DOHH2 (cell line): Measurements from ENCODE around the gene CALCR.

Experiments
- H3F3A ChIP-seq: fragments of 200-600 bp; sonication (generic), shearing (Covaris generic); 2 replicates; pipeline ENCODE4 v1.6.0; 2016; ENCODE audit warnings: antibody characterized with exemption, mild to moderate bottlenecking; ENCODE audit not compliant: control insufficient read depth, insufficient read depth
- H3K27ac ChIP-seq: fragments of 200-600 bp; sonication (generic); 2 replicates; pipeline ENCODE4 v1.5.1; 2014; ENCODE audit warnings: low read depth, mild to moderate bottlenecking, low read length, moderate library complexity
- H3K27me3 ChIP-seq: fragments of 200-600 bp; sonication (generic); 2 replicates; pipeline ENCODE4 v1.6.1; 2014; ENCODE audit warnings: mild to moderate bottlenecking, low read length, mixed read lengths; ENCODE audit not compliant: control insufficient read depth
- H3K36me3 ChIP-seq: fragments of 200-600 bp; sonication (generic); 2 replicates; pipeline ENCODE4 v1.6.1; 2014; ENCODE audit warnings: mild to moderate bottlenecking, low read length, moderate library complexity, mixed read lengths; ENCODE audit not compliant: control insufficient read depth
- H3K4me1 ChIP-seq: fragments of 200-600 bp; sonication (generic); 2 replicates; pipeline ENCODE4 v1.6.1; 2014; ENCODE audit warnings: mild to moderate bottlenecking, low read length, mixed read lengths; ENCODE audit not compliant: control insufficient read depth
- H3K4me2 ChIP-seq: fragments of 200-600 bp; sonication (generic); 2 replicates; pipeline ENCODE4 v1.6.0; 2014; ENCODE audit warnings: mild to moderate bottlenecking, low read length, moderate library complexity
- H3K4me3 ChIP-seq: fragments of 200-600 bp; sonication (generic); 2 replicates; pipeline ENCODE4 v1.5.1; 2014; ENCODE audit warnings: mild to moderate bottlenecking, low read length, mixed read lengths
- H3K79me2 ChIP-seq: fragments of 200-600 bp; sonication (generic); 2 replicates; pipeline ENCODE4 v1.6.1; 2014; ENCODE audit warnings: mild to moderate bottlenecking, low read length, mixed read lengths; ENCODE audit not compliant: control insufficient read depth
- H3K9me2 ChIP-seq: fragments of 200-600 bp; sonication (generic); replicated peaks from 2 replicates; pipeline ENCODE4 v1.6.1; 2014; ENCODE audit warnings: mild to moderate bottlenecking, low read length, mixed read lengths; ENCODE audit not compliant: control insufficient read depth
- H3K9me3 ChIP-seq: fragments of 200-600 bp; sonication (generic); 2 replicates; pipeline ENCODE4 v1.6.1; 2014; ENCODE audit warnings: antibody characterized with exemption, low read length, mixed read lengths; ENCODE audit not compliant: control insufficient read depth, insufficient read depth
- H4K20me1 ChIP-seq: fragments of 200-600 bp; sonication (generic); 2 replicates; pipeline ENCODE4 v1.6.0; 2014; ENCODE audit warnings: low read depth, mild to moderate bottlenecking, antibody characterized with exemption, low read length, moderate library complexity; ENCODE audit not compliant: control insufficient read depth, insufficient read depth
- EZH2phosphoT487 ChIP-seq: fragments of 200-600 bp; sonication (generic); IDR thresholded peaks from 2 replicates; pipeline ENCODE4 v1.6.1; 2017; ENCODE audit warnings: borderline replicate concordance, mild to moderate bottlenecking, antibody characterized with exemption, low read length, moderate library complexity, mixed read lengths
- TF ChIP-seq, protein P1 (sequence below): fragments of 200-600 bp; sonication (generic); IDR thresholded peaks from one replicate; pipeline ENCODE4 v1.5.1; 2014; ENCODE audit warnings: antibody characterized with exemption, mild to moderate bottlenecking, low read depth, low read length; ENCODE audit not compliant: poor library complexity, severe bottlenecking

Gene CALCR

DNA sequence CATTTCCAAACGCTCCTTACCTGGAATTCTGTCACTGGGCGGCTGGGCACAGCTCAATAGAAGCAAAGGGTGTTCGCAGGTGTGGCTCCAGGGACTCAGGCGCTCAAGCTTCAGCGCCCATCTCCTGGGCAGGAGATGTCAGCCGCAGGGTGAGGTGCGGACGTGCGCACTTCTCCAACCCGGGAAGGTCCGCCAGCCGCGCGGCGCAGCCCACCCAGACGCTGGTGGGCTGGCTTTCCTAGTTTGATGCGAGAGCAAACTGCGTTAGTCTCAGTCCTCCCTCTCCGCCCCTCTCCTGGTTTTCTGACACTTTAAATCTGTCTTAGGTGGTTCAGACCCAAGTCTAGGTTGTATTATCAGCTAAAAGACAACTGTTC, 267 bp downstream of the CALCR start:
- no peaks in the 10 kb centered on the region for H3K4me1 ChIP-seq
- no peak overlapping the region for H3K27ac ChIP-seq
- no peaks in the 10 kb centered on the region for H3K79me2 ChIP-seq
- H3K4me2 ChIP-seq = no peak overlapping the region
- no peaks in the 10 kb centered on the region for H3F3A ChIP-seq
- no peaks in the 10 kb centered on the region for H3K36me3 ChIP-seq
- TF ChIP-seq, protein P1, sequence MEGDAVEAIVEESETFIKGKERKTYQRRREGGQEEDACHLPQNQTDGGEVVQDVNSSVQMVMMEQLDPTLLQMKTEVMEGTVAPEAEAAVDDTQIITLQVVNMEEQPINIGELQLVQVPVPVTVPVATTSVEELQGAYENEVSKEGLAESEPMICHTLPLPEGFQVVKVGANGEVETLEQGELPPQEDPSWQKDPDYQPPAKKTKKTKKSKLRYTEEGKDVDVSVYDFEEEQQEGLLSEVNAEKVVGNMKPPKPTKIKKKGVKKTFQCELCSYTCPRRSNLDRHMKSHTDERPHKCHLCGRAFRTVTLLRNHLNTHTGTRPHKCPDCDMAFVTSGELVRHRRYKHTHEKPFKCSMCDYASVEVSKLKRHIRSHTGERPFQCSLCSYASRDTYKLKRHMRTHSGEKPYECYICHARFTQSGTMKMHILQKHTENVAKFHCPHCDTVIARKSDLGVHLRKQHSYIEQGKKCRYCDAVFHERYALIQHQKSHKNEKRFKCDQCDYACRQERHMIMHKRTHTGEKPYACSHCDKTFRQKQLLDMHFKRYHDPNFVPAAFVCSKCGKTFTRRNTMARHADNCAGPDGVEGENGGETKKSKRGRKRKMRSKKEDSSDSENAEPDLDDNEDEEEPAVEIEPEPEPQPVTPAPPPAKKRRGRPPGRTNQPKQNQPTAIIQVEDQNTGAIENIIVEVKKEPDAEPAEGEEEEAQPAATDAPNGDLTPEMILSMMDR = no peak
- TF ChIP-seq EZH2phosphoT487 = no peak
- peaks cover 8% of the 10 kb centered on the region; the same call in 1 of the 2 replicates for H3K9me3 ChIP-seq
- H3K4me3 ChIP-seq = no peak overlapping the region
- no peaks in the 10 kb centered on the region for H3K9me2 ChIP-seq
- H4K20me1 ChIP-seq = no peaks in the 10 kb centered on the region
- H3K27me3 ChIP-seq = peaks cover 48% of the 10 kb centered on the region

DNA sequence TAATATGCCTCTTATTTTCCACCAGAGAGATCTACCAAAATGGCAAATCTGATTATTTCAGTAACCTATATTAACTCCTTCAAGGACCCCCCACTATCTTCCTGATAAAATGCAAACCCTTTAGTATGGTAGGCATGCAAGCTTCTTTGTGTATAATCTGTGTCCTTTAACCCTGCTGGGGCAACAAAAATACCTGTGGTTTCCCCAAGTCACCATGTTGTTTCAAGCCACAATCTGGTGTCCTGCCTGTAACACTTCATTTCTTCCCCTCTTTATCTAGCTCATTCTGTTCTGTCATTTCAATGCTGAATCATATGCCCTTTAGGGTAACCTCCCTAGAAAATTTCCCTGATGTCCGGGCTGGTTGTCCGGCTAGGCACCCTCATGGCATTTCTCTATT, 5.3 kb downstream of the CALCR start:
- Histone ChIP-seq H3K27ac (no peak overlapping the region), H3K27me3 (peaks cover 11% of the 10 kb centered on the region), H3K4me1 (no peaks in the 10 kb centered on the region), H4K20me1 (no peaks in the 10 kb centered on the region), H3K9me3 (peaks cover under 1% of the 10 kb centered on the region; the same call in 1 of the 2 replicates), H3K4me3 (no peak overlapping the region), H3K79me2 (no peaks in the 10 kb centered on the region), H3F3A (no peaks in the 10 kb centered on the region), H3K4me2 (no peak overlapping the region), H3K36me3 (no peaks in the 10 kb centered on the region), H3K9me2 (no peaks in the 10 kb centered on the region)
- TF ChIP-seq, protein P1 = no peak
- no peak for TF ChIP-seq EZH2phosphoT487

DNA sequence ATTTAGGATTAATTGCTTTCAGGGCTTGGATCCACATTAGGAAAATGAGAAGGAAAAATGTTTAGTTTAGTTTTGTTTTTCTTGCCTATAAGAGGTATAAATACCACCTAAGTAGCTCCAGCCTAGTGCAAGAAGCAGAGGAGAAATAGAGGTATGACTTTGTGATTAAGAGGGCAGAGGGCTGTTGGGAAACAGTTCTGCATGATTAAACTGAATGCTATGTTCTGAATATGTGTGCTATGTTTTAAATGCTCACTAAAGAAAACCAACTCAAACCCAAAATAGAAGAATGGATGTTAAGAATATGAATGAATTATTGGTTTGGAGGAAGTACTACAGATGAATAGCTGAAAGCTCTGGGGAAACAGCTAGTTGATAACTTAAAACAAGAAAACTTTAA, 7.6 kb downstream of the CALCR start:
- Histone ChIP-seq H3K4me2 (no peak overlapping the region), H4K20me1 (no peaks in the 10 kb centered on the region), H3K27ac (no peak overlapping the region), H3F3A (no peaks in the 10 kb centered on the region), H3K9me3 (no peaks in the 10 kb centered on the region), H3K9me2 (no peaks in the 10 kb centered on the region), H3K4me3 (no peak overlapping the region), H3K4me1 (peaks cover 4% of the 10 kb centered on the region), H3K79me2 (no peaks in the 10 kb centered on the region), H3K36me3 (no peaks in the 10 kb centered on the region), H3K27me3 (no peaks in the 10 kb centered on the region)
- TF ChIP-seq, protein P1 = no peak
- no peak for TF ChIP-seq EZH2phosphoT487

DNA sequence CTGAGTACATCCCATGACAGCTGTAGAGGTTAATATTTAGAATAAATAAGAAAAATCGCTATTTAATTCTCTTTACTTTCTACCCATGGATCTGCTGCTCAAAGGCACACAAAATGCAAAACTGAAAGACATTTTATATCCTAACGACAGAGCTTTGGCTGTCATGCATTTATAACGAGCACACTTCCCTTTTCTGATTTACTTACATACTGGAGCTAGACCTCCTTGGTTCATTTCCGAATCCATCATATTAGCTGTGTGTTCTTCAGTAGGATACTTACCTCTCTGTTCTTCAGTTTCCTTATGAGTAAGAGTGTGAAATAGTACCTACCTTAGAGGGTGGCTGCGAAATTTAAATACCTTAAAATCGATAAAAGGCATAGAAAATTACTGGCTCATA, 10.9 kb downstream of the CALCR start:
- H3K4me2 ChIP-seq = no peak overlapping the region
- H3F3A ChIP-seq = no peaks in the 10 kb centered on the region
- no peaks in the 10 kb centered on the region for H3K36me3 ChIP-seq
- H3K9me2 ChIP-seq = no peaks in the 10 kb centered on the region
- no peaks in the 10 kb centered on the region for H3K9me3 ChIP-seq
- H3K79me2 ChIP-seq = no peaks in the 10 kb centered on the region
- TF ChIP-seq, protein P1 = no peak
- no peaks in the 10 kb centered on the region for H3K27me3 ChIP-seq
- no peak overlapping the region for H3K4me3 ChIP-seq
- no peak overlapping the region for H3K27ac ChIP-seq
- H3K4me1 ChIP-seq = peaks cover 29% of the 10 kb centered on the region
- no peaks in the 10 kb centered on the region for H4K20me1 ChIP-seq
